Islet of Langerhans (tissue), 1 donor: ENCODE measurements around the gene STK32C.
"Not testable (repeated sequence)": the region's sequence is repeated elsewhere in the genome, so short reads cannot be mapped to it uniquely, and the experiment has no call there.

ENCODE experiments used
- FAIRE-seq: peaks from one replicate; lab custom pipeline; 2011; peaks lifted over from hg19 to GRCh38; lab: Jason Lieb, UNC

Gene STK32C

DNA sequence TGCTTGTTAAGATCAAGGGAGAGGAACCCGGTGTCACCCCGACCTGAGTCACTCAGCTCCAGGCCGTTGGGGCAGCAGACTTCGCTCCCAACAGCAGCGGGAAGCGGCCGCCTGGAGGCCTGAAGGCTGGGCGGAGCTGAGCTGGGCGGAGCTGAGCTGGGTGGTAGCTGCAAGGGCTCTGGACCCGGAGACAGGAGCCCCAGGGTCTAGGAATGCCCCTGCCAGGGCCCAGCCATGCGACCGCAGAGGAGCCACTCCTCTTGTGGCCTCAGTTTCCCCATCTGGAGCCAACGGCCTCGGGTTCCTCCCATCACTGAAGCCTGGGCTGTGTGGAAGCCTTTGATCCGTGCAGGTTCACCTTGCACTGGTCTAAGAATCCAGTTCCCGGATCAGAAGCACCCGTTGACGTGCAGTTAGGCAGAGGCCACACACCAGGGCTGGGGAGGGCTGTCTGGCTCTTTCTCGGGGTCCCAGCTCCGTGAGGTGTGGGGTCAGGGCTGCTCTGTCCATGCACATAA is 142.9 kb downstream of the STK32C start:
- FAIRE-seq, result no peak

GRCh38 chr10:132163826-132164515 is 143.8 kb downstream of the STK32C start:
- FAIRE-seq, result no peak

- no peak for FAIRE-seq
Observed at GRCh38 chr10:132163278-132163765, 144.4 kb downstream of the STK32C start.

DNA sequence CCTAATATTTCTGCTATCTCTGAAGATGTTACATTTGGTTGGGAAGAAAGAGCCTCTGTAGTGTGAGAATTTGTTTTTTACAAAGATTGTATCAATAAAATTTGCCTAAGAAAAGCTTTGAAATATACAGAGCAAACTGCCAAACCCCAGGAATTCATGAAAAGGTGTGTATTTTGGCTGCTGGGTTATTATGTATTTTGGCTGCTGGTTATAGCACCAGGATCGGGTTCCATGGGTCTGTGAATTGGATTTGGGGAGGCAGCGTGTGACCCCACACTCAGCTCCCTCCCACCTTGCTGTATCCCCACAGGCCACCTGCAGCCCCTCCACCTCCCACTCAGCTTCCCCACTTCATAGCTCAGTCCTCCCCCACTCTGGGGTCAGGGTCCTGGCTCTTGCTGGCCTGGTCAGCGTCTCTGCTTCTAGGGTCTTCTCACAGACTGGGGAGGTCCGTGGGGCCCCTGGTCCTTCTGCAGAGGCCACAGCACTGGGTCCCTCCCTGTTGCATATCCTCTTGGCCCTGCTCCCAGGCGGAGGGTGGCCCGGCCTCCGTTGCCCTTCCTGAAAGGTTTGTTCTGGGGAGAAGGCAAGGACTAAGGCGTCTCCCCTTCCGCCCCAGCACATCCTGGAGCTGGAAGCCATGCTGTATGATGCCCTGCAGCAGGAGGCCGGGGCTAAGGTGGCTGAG is 145.0 kb downstream of the STK32C start:
- no peak for FAIRE-seq

GRCh38 chr10:132162021-132162531 is 145.7 kb downstream of the STK32C start:
- FAIRE-seq, result no peak

GRCh38 chr10:132160834-132161622 is 146.7 kb downstream of the STK32C start:
- FAIRE-seq, result not testable (repeated sequence)

DNA sequence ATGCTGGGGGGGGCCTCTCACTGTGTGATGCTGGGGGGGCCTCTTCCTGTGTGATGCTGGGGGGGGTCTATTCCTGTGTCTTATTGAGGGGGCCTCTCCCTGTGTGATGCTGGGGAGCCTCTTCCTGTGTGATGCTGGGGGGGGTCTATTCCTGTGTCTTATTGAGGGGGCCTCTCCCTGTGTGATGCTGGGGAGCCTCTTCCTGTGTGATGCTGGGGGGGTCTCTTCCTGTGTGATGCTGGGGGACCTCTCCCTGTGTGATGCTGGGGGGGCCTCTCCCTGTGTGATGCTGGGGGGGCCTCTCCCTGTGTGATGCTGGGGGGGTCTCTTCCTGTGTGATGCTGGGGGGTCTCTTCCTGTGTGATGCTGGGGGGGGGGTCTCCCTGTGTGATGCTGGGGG is 147.5 kb downstream of the STK32C start:
- not testable (repeated sequence) for FAIRE-seq

DNA sequence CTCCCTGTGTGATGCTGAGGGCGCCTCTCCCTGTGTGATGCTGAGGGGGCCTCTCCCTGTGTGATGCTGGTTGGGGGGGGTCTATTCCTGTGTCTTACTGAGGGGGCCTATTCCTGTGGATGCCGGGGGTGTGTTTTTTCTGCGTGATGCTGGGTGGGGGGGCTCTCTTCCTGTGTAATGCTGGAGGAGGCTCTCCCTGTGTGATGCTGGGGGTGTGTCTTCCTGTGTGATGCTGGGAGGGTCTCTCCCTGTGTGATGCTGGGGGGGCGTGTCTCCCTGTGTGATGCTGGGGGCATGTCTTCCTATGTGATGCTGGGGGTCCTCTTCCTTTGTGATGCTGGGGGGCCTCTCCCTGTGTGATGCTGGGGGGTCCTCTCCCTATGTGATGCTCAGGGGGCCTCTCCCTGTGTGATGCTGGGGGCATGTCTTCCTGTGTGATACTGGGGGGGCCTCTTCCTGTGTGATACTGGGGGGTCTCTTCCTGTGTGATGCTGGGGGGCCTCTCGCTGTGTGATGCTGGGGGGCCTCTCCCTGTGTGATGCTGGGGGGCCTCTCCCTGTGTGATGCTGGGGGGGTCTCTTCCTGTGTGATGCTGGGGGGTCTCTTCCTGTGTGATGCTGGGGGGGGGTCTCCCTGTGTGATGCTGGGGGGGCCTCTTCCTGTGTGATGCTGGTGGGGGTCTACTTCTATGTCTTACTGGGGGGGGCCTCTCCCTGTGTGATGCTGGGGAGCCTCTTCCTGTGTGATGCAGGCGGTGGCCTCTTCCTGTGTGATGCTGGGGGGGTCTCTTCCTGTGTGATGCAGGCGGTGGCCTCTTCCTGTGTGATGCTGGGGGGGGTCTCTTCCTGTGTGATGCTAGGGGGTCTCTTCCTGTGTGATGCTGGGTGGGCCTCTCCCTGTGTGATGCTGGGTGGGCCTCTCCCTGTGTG is 148.2 kb downstream of the STK32C start:
- not testable (repeated sequence) for FAIRE-seq

- no peak for FAIRE-seq
Observed at GRCh38 chr10:132158823-132159222, 148.9 kb downstream of the STK32C start.

DNA sequence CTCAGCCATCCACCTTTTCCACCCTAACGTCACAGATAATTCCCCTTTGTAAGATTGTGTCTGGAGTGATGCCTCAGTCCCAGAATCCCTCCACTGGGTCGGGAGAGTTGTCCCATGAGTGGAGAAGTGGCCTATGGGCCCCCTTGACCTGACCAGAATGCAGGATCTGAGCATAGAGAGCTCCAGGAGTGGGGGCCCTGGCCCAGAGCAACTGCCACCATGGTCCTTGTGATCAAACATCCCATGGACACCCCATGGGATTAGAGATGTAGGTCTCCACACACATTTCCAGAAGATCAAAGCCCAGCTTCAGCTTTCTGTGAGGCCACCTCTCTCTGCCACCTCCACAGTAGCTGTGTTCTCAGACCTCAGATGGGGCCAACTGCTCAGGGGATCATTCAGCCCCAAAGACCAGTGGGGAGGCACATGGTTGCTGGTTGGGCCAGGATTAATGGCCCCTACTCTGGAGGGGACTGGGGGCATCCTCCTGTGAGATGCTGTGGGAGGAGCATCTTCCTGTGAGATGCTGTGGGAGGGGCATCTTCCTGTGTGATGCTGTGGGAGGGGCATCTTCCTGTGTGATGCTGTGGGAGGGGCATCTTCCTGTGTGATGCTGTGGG is 149.5 kb downstream of the STK32C start:
- no peak for FAIRE-seq
